Mesodermal cell (in vitro differentiated cells): ENCODE results near the gene NAT9.

Experiments
- H3K27ac ChIP-seq: 2 replicates; pipeline ENCODE4 v1.7.0; 2013; ENCODE audit warnings: mild to moderate bottlenecking, low read depth, low read length, moderate library complexity; ENCODE audit not compliant: severe bottlenecking
- H3K36me3 ChIP-seq: 2 replicates; pipeline ENCODE4 v1.7.1; 2013; ENCODE audit warnings: mild to moderate bottlenecking, low read length, moderate library complexity; ENCODE audit not compliant: control insufficient read depth, insufficient read depth
- H3K4me1 ChIP-seq: one replicate; pipeline ENCODE4 v1.7.1; 2013; ENCODE audit warnings: mild to moderate bottlenecking, low read length; ENCODE audit not compliant: insufficient read depth, control insufficient read depth, poor library complexity, severe bottlenecking
- H3K4me3 ChIP-seq: 2 replicates; pipeline ENCODE4 v1.7.0; 2013; ENCODE audit warnings: low read length, control low read depth, mild to moderate bottlenecking; ENCODE audit not compliant: insufficient read depth, poor library complexity, severe bottlenecking; ENCODE audit errors: extremely low read depth
- H3K9me3 ChIP-seq: 2 replicates; pipeline ENCODE4 v1.7.1; 2013; ENCODE audit warnings: mild to moderate bottlenecking, low read length, moderate library complexity; ENCODE audit not compliant: control insufficient read depth
- WGBS, 2 experiments: methylation state at CpG; one replicate each; pipeline ENCODE4 v1.1.5; 2013; ENCODE audit warnings: missing lambda C conversion rate in 2 of 2; ENCODE audit not compliant: insufficient coverage in 2 of 2; 5-methylcytosine and 5-hydroxymethylcytosine counted together

The NAT9 gene

GRCh38 chr17:74792586-74793105, 16.5 kb upstream of the NAT9 start:
- H3K4me1 ChIP-seq: peaks cover 8% of the 10 kb centered on the region
- peaks cover 77% of the 10 kb centered on the region for H3K36me3 ChIP-seq
- WGBS, 2 experiments: 91 to 95% methylated on average over 12 of the region's 12 CpGs
- no peaks in the 10 kb centered on the region for H3K9me3 ChIP-seq
- H3K4me3 ChIP-seq: no peak overlapping the region
- H3K27ac ChIP-seq: no peak overlapping the region

GRCh38 chr17:74790161-74791058, 14.3 kb upstream of the NAT9 start:
- WGBS, 2 experiments: 84 to 89% methylated on average over 15 to 19 of the region's 21 CpGs
- Histone ChIP-seq H3K36me3 (peaks cover 70% of the 10 kb centered on the region), H3K4me3 (no peak overlapping the region), H3K4me1 (no peaks in the 10 kb centered on the region), H3K9me3 (no peaks in the 10 kb centered on the region), H3K27ac (no peak overlapping the region)

GRCh38 chr17:74786431-74787055, 10.4 kb upstream of the NAT9 start:
- no peak overlapping the region for H3K4me3 ChIP-seq
- H3K4me1 ChIP-seq: no peaks in the 10 kb centered on the region
- no peak overlapping the region for H3K27ac ChIP-seq
- WGBS, 2 experiments: 94 to 98% methylated on average over 12 to 16 of the region's 16 CpGs
- no peaks in the 10 kb centered on the region for H3K9me3 ChIP-seq
- H3K36me3 ChIP-seq: peaks cover 53% of the 10 kb centered on the region

- no peaks in the 10 kb centered on the region for H3K4me1 ChIP-seq
- H3K27ac ChIP-seq: no peak overlapping the region
- H3K9me3 ChIP-seq: no peaks in the 10 kb centered on the region
- no peak overlapping the region for H3K4me3 ChIP-seq
- peaks cover 56% of the 10 kb centered on the region for H3K36me3 ChIP-seq
- WGBS, 2 experiments: 94 to 95% methylated on average over 6 to 8 of the region's 9 CpGs
Measured at GRCh38 chr17:74785981-74786360, 9.8 kb upstream of the NAT9 start.

- H3K36me3 ChIP-seq: peaks cover 58% of the 10 kb centered on the region
- no peak overlapping the region for H3K27ac ChIP-seq
- no peaks in the 10 kb centered on the region for H3K9me3 ChIP-seq
- no peak overlapping the region for H3K4me3 ChIP-seq
- 92 to 96% methylated on average over 17 to 20 of the region's 21 CpGs for WGBS, 2 experiments
- no peaks in the 10 kb centered on the region for H3K4me1 ChIP-seq
Measured at GRCh38 chr17:74785096-74785980, 9.2 kb upstream of the NAT9 start.

- H3K4me3 ChIP-seq: no peak overlapping the region
- no peak overlapping the region for H3K27ac ChIP-seq
- 95 to 98% methylated on average over 5 of the region's 5 CpGs for WGBS, 2 experiments
- H3K4me1 ChIP-seq: no peaks in the 10 kb centered on the region
- peaks cover 62% of the 10 kb centered on the region for H3K36me3 ChIP-seq
- no peaks in the 10 kb centered on the region for H3K9me3 ChIP-seq
Measured at GRCh38 chr17:74784125-74784810, 8.1 kb upstream of the NAT9 start.

GRCh38 chr17:74782571-74782970, 6.4 kb upstream of the NAT9 start:
- 91 to 94% methylated on average over 2 to 5 of the region's 5 CpGs for WGBS, 2 experiments
- Histone ChIP-seq H3K9me3 (no peaks in the 10 kb centered on the region), H3K4me3 (no peak overlapping the region), H3K4me1 (peaks cover 4% of the 10 kb centered on the region), H3K36me3 (peaks cover 55% of the 10 kb centered on the region), H3K27ac (no peak overlapping the region)

GRCh38 chr17:74780443-74781238, 4.5 kb upstream of the NAT9 start:
- peaks cover 12% of the 10 kb centered on the region for H3K4me1 ChIP-seq
- H3K9me3 ChIP-seq: no peaks in the 10 kb centered on the region
- H3K36me3 ChIP-seq: peaks cover 41% of the 10 kb centered on the region
- H3K27ac ChIP-seq: no peak overlapping the region
- WGBS, 2 experiments: 65 to 75% methylated on average over 3 to 6 of the region's 7 CpGs
- H3K4me3 ChIP-seq: no peak overlapping the region

- Histone ChIP-seq H3K9me3 (no peaks in the 10 kb centered on the region), H3K4me3 (no peak overlapping the region), H3K4me1 (peaks cover 12% of the 10 kb centered on the region), H3K36me3 (peaks cover 37% of the 10 kb centered on the region), H3K27ac (no peak overlapping the region)
- 85 to 86% methylated on average over 10 to 11 of the region's 11 CpGs for WGBS, 2 experiments
Measured at GRCh38 chr17:74779948-74780400, 3.8 kb upstream of the NAT9 start.
